ENCODE data around the gene C1orf167. TPM values are rescaled to one million over a fixed set of nuclear protein-coding genes. Genes with fewer than 3 reads are reported as not detected.

C1orf167 gene
- total and polyA plus RNA-seq, 2 of the 13 experiments (the other 11 are each of a cell fraction or from before 2014, with no cell fraction given), result not detected

DNA sequence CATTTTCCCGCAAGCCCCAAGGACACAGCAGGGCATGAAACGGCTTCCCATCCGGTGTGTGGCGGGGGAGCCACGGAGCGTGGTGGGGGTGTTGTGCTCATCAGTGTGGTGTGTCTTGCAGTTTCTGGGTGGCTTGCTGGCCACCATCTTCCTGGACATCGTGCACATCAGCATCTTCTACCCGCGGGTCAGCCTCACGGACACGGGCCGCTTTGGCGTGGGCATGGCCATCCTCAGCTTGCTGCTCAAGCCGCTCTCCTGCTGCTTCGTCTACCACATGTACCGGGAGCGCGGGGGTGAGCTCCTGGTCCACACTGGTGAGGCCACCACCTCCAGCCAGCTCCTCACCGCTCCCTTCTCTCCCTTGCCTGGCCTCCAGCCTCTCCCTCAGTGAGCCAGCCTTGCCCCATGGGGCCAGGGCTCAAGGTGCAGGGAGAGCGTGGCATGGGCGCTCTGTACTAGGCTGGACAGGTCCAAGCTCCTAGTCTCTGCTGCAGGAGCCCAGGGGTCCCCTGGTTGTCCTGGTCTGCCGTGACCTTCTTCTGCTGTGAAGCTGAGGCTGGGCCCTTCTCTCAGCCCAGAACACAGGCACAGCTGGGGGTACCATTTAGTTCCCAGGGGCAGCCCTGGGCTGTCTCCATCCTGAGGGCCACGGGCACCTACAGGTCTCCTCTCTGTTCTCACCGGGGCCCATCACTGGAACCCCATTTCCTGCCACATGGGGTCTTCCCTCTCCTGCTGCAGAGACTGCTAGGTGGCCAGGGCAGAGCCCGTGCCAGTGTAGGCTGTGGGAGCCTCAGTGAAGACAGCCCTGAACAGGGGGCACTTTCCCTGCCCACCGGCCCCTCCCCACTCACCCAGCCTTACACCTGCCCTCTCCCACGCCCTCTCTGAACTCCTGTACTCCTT is 13.4 kb upstream of the C1orf167 start:
- Histone ChIP-seq H4K20me1 (ENCODE audit: insufficient read depth, low read length) (no peaks in the 10 kb centered on the region), H3K4me3 (replicated peaks in 1 of 3; ENCODE audit: insufficient read depth in 1 of 3, low read depth in 2 of 3, low read length in 3 of 3) (no peak overlapping the region), H3K36me3 (replicated peaks in 1 of 2; ENCODE audit: control insufficient read depth in 1 of 2, insufficient read depth in 2 of 2, low read length in 2 of 2) (peaks cover 1 to 4% of the 10 kb centered on the region in 2 experiments; a peak in 2 of 5 replicates), H3K4me1 (ENCODE audit: insufficient read depth, low read length) (peaks cover 10% of the 10 kb centered on the region; the same call in 1 of the 2 replicates), H3K4me2 (ENCODE audit: low read depth, low read length) (no peak overlapping the region), H3K27me3 (ENCODE audit: control insufficient read depth in 1 of 2, insufficient read depth in 2 of 2, low read length in 2 of 2) (no peaks in the 10 kb centered on the region), H3K27ac (ENCODE audit: extremely low read length, insufficient read depth, low read length) (no peak overlapping the region), H3K9me3 (ENCODE audit: low read length) (no peaks in the 10 kb centered on the region), H2AFZ (ENCODE audit: low read length) (no peak overlapping the region), H3K9ac (ENCODE audit: insufficient read depth, low read depth, low read length) (no peak overlapping the region), H3K79me2 (ENCODE audit: insufficient read depth, low read length) (no peaks in the 10 kb centered on the region)
- DNase-seq (ENCODE audit: low spot score) (no peak), ATAC-seq (peak; percentile 10; the same call in 2 of the 3 replicates), FAIRE-seq (no peak)
- intact Hi-C loops (cut with micrococcal nuclease; ENCODE audit: unreplicated experiment) (no loop called here), in situ Hi-C loops (cut with HindIII; ENCODE audit: extremely low pct_ligation_motif_present, low pct_unique_long_range_greater_than_20kb) (no loop called here)
- TF ChIP-seq ZNF605 (CRISPR knock-in tag; IDR thresholded peaks at IDR 0.05), result no peak
- TF ChIP-seq, protein P1, sequence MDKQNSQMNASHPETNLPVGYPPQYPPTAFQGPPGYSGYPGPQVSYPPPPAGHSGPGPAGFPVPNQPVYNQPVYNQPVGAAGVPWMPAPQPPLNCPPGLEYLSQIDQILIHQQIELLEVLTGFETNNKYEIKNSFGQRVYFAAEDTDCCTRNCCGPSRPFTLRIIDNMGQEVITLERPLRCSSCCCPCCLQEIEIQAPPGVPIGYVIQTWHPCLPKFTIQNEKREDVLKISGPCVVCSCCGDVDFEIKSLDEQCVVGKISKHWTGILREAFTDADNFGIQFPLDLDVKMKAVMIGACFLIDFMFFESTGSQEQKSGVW (CRISPR knock-in tag; IDR thresholded peaks at IDR 0.05; ENCODE audit: borderline replicate concordance), result no peak
- 98% methylated on average over 17 of the region's 27 CpGs for WGBS (ENCODE audit: low lambda C conversion rate)
- BruUV-seq (replicated peaks), result no TSS peak
- POLR2A ChIA-PET, result interaction anchor here (1.2 kb wide), 1 partner anchor 103 kb away, joined by 3 read pairs; no protein-coding TSS in a partner anchor
- CTCF ChIA-PET (ENCODE audit: low intra/inter-chr PET ratio, low total read pairs), result no interaction called here

DNA sequence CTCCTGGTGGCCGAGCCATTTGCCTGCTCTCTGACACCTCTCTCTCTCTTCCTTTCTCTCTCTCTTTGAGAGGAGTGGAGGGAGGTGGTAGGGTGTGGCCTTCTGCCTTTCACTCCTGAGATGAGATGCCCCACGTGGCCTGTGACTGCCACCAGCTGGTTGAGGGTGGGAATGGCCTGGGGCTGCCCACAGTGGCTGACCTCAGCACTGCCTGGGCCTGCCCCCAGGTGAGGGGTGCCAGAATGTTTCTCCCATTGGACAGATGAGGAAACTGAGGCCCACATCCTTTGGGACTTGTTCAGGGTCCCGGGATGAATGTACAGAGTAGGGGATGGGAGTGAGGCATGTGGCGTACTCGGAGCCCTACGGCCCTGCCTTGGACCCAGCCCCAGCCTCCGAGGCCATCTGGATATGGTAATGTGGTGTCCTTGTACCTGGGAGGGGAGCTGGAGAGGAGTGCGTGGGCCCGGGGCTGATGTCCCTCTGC is 12.7 kb upstream of the C1orf167 start:
- Histone ChIP-seq H3K27me3 (ENCODE audit: control insufficient read depth in 1 of 2, insufficient read depth in 2 of 2, low read length in 2 of 2) (no peaks in the 10 kb centered on the region), H4K20me1 (ENCODE audit: insufficient read depth, low read length) (no peaks in the 10 kb centered on the region), H3K9ac (ENCODE audit: insufficient read depth, low read depth, low read length) (no peak overlapping the region), H3K27ac (ENCODE audit: extremely low read length, insufficient read depth, low read length) (no peak overlapping the region), H3K36me3 (replicated peaks in 1 of 2; ENCODE audit: control insufficient read depth in 1 of 2, insufficient read depth in 2 of 2, low read length in 2 of 2) (peaks cover 1 to 4% of the 10 kb centered on the region in 2 experiments; a peak in 2 of 5 replicates), H3K4me2 (ENCODE audit: low read depth, low read length) (no peak overlapping the region), H3K4me1 (ENCODE audit: insufficient read depth, low read length) (peaks cover 10% of the 10 kb centered on the region; the same call in 1 of the 2 replicates), H3K4me3 (replicated peaks in 1 of 3; ENCODE audit: insufficient read depth in 1 of 3, low read depth in 2 of 3, low read length in 3 of 3) (no peak overlapping the region), H3K79me2 (ENCODE audit: insufficient read depth, low read length) (no peaks in the 10 kb centered on the region), H2AFZ (ENCODE audit: low read length) (no peak overlapping the region), H3K9me3 (ENCODE audit: low read length) (no peaks in the 10 kb centered on the region)
- CTCF ChIA-PET (ENCODE audit: low intra/inter-chr PET ratio, low total read pairs), result no interaction called here
- DNase-seq (ENCODE audit: low spot score) (peak; percentile 44), ATAC-seq (peak; percentile 84), FAIRE-seq (peak; percentile 49)
- intact Hi-C loops (cut with micrococcal nuclease; ENCODE audit: unreplicated experiment), result no loop called here
- in situ Hi-C loops (cut with HindIII; ENCODE audit: extremely low pct_ligation_motif_present, low pct_unique_long_range_greater_than_20kb), result no loop called here
- POLR2A ChIA-PET, result interaction anchor here (1.2 kb wide), 1 partner anchor 104 kb away, joined by 3 read pairs; no protein-coding TSS in a partner anchor
- BruUV-seq (replicated peaks), result no TSS peak
- WGBS (ENCODE audit: low lambda C conversion rate), result 42% methylated on average over 2 of the region's 9 CpGs
- TF ChIP-seq RAD21 (CRISPR knock-in tag; IDR thresholded peaks at IDR 0.05), result peak; percentile 68
- TF ChIP-seq ZNF629 (CRISPR knock-in tag; conservative IDR thresholded peaks at IDR 0.05), result peak; percentile 68
- peak; percentile 77 for TF ChIP-seq STAG1 (CRISPR knock-in tag; IDR thresholded peaks at IDR 0.05)
- TF ChIP-seq, protein P2, sequence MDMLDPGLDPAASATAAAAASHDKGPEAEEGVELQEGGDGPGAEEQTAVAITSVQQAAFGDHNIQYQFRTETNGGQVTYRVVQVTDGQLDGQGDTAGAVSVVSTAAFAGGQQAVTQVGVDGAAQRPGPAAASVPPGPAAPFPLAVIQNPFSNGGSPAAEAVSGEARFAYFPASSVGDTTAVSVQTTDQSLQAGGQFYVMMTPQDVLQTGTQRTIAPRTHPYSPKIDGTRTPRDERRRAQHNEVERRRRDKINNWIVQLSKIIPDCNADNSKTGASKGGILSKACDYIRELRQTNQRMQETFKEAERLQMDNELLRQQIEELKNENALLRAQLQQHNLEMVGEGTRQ (IDR thresholded peaks at IDR 0.05; ENCODE audit: low read depth, low read length), result 0 out of 2 replicates have a peak, but pooled peaks have one; percentile 6
- TF ChIP-seq, protein P2 (CRISPR knock-in tag; IDR thresholded peaks at IDR 0.05; ENCODE audit: borderline replicate concordance), result no peak
- TF ChIP-seq ZNF569 (CRISPR knock-in tag; IDR thresholded peaks at IDR 0.05; ENCODE audit: borderline replicate concordance), result no peak
- TF ChIP-seq, protein P3, sequence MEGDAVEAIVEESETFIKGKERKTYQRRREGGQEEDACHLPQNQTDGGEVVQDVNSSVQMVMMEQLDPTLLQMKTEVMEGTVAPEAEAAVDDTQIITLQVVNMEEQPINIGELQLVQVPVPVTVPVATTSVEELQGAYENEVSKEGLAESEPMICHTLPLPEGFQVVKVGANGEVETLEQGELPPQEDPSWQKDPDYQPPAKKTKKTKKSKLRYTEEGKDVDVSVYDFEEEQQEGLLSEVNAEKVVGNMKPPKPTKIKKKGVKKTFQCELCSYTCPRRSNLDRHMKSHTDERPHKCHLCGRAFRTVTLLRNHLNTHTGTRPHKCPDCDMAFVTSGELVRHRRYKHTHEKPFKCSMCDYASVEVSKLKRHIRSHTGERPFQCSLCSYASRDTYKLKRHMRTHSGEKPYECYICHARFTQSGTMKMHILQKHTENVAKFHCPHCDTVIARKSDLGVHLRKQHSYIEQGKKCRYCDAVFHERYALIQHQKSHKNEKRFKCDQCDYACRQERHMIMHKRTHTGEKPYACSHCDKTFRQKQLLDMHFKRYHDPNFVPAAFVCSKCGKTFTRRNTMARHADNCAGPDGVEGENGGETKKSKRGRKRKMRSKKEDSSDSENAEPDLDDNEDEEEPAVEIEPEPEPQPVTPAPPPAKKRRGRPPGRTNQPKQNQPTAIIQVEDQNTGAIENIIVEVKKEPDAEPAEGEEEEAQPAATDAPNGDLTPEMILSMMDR (CRISPR knock-in tag; IDR thresholded peaks at IDR 0.05), result peak; percentile 73

Data from HepG2 (cell line).